HG03108 (cell line): ENCODE data around the gene ATP9B.

ENCODE experiments used
- ATAC-seq: cut with Tn5 transposase; IDR thresholded peaks from one replicate; pipeline ENCODE4 v1.9.1; 2021; ENCODE audit warnings: moderate library complexity; ENCODE audit not compliant: unreplicated experiment

The ATP9B gene

DNA sequence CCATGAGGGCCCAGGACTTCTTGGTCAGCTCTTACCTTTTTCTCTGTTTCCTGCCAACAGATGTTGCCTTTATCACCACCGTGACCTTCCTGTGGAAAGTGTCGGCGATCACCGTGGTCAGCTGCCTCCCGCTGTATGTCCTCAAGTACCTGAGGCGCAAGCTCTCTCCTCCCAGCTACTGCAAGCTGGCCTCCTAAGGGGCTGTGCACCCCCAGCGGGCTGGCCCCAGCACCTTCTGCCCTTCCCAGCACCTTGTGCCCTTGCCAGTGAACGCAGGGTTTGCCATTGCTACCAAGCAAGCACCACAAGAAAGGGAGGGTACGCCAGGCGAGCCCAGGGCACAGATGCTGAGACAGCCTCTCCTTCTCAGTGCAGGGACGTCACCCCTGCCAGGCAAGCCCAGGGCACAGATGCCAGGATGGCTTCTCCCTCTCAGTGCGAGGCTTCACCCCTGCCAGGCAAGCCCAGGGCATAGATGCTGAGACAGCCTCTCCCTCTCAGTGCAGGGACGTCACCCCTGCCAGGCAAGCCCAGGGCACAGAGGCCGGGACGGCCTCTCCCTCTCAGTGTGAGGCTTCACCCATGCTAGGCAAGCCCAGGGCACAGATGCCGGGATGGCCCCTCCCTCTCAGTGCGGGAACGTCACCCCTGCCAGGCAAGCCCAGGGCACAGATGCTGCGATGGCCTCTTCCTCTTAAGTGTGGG, 308.1 kb downstream of the ATP9B start:
- no peak for ATAC-seq

DNA sequence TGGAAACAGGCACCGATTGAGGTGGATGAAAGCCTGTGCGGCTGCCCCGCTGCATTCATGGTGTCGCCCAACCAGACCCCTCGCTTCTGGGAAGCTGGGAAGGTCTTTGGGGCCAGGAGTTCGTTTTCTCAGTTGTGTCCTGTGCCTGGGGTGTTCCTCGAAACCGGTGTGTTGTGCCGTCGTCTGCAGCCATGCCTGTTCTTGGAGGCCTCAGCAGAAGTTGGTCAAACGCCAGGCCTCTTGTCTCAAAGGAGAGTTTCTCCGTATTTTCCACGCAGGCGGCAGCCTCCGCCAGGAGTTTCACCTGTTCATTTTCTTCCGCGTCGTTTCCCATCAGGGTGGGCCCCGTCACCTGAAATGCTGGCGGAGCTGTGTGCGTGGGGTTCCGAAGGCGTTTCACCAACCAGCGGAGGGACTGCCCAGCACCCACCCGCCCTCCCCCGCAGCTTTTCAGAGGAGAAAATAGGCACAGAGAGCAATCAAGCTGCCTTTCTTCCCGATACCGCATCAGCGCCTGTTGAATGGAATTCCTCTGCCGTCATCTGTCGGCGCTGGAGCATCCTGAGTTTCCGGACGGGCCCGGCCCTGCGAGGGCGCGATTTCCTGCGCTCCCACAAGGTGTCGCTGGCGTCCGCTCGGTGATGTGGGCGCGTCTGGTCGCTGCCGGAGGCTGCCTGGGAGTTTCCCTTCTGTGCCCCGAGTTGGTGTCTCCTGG, 309.5 kb downstream of the ATP9B start:
- ATAC-seq = peak; percentile 59

DNA sequence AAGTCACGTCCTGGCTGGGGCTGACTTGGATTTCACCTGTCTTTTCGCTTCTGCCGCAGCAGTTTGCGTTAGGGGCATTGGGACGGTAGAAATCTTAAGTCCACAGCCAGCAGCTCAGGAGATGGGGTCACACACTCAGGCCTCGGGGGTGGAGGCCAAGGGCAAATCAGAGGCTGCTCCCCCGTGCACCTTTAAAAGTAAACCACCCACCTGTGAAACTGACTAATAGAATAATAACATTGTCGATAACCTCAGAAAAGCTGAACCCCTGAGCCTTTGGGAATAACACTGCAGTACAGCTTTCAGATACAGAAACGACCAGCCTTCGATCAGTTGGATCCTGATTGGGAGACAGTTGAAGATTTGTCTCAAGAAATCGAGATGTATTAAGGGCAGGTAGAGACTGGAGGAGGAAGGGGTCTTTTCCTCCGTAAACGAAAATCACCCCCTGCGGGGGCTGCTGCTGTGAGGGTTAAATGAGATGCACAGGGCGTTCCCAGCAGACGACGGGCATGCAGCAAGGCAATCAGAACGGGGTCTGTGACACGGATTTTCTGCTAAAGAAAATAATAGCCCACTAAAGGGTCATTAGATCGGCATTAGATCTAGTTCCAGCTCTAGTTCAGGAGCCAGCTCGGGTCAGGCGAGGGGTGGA, 310.2 kb downstream of the ATP9B start:
- no peak for ATAC-seq

DNA sequence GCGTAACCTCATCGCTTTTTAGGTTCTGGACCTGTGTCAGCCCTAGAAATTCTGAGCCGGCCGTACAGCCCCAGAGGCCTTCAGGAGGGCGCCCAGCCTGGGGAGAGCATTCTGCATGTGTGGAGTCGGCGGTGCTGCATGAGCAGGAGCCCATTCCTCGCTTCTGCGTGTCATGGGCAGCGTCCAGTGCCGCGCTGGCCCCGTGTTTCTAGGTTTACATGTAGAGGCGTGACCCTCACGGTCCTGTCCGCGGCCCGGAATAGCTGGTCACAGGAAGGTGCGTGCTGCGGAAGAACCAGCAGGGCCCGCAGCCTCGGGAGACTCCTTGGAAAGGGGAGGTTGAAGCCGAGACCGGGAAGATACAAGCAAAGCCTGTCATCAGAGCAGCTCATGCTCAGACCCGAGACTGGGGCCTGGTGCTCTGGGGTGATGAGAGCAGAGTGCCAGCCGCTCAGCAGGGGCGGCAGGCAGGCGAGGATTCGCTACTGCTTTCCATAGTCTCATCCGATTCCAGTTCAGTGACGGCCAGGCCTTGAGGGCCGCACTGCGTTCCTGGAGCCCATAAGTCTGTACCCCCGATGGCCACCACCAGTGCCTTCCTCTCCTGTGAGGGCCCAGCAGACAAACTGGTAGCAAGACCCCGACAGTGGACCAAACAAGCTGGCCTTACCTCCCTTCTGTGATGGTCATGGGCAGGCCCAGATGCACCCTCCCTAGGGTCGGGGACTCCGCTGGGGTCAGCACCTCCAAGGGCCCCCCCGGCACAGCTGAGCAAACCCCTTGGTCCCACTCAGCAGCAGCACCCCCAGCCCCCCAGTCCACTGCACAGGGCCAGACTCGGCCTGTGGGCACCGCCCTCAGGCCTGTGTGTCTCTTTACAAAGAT, 311.0 kb downstream of the ATP9B start:
- no peak for ATAC-seq

DNA sequence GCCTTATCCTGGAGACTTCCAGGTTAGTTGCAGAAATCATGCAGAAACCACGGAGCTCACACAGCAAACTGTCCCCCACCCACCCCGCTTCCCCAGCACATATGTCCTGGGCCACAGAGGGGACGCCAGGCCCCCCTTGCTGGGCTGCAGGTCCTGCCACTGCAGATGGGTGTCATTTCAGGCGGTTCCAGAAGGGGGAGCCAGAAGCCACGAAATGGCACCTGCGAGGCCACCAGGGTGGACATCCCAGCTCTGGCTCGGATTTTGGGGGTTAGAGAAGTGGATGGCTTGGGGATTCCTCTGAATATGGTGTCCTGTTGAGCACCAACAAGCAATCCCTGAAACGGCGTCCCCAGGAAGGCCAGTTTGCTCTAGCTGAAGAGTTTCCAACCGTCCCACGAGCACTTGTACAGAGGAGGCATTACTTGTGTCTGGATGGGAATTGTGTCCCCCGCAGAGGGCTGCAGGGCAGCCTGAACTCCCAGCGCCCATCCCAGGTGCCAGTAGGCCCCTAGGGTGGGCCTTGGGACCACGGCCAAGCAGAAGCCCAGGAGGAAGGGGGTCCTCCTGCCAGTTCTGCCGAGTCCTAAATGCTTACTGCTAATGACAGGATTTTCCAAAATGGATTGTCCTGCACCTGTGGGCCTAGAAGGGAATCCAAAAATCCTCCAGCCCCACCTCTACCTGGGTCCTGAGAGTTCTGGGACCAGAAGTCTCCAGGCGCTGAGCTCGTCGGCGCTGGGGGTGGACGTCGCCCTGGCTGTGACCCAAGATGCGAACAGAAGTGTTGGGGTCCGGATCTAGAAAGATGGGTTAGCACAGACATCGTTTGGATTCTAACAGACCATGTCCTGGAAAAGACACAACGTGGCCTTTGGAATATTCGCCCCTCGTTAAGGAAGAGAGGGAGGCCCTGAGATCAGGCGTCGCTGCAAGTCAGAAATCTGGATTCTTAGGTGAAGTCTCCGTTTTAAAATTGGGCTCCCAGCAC, 311.9 kb downstream of the ATP9B start:
- ATAC-seq = peak; percentile 38

DNA sequence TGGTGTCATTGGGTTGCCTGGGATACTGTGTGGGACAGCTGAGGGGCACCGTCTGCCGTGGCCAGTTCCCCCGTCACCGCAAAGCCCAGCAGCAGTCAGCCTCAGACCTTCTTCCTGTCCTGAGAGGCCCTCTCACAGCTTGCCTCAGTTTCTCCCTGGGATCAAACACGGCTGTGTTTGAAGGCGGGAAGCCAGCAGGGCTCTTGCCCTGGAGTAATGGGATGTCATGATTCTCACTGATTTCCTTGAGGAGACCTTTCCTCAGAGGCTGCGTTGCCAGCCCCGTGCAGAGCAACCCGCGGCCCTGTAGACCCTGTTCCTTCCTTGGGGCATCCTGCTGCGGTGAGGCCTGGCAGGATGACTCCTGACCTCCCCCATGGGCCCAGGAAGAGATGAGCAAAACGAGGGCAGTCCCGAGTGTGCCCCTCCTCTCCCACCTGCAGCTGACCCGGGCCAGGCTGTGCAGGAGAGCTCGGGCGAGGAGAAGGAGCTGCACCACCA, 312.7 kb downstream of the ATP9B start:
- no peak for ATAC-seq

DNA sequence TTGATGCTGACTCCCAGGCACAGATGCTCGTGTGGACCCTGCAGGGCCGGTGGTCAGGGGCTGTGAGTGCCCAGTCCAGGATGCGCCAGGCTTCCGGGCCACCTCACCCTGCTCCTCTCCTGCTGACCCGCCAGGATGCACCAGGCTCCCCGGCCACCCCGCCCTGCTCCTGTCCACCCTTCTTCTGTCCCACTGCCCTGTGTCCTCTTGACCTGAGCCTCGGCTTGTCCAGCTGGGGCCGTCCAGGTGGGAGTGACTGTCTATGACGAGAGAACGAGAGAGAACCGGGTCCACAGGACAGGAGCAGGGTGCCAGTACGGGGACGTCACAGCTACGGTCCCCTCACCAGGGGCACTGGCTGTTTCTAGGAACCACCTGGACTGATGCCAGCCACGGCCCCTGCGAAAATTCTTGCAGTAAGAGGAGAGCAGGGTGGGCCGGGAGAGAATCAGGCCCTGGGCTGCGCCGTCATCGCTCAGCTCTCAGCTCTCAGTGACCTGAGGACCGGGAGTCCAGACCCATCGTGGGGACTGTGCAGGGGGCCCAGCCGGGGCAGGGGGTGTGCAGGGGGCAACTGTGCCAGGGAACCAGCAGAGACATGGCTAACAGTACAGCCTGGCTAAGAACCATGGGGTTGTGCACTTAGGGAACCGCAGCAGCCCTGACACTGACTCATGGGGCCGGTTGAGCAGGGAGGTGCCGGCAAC, 313.6 kb downstream of the ATP9B start:
- ATAC-seq = no peak

DNA sequence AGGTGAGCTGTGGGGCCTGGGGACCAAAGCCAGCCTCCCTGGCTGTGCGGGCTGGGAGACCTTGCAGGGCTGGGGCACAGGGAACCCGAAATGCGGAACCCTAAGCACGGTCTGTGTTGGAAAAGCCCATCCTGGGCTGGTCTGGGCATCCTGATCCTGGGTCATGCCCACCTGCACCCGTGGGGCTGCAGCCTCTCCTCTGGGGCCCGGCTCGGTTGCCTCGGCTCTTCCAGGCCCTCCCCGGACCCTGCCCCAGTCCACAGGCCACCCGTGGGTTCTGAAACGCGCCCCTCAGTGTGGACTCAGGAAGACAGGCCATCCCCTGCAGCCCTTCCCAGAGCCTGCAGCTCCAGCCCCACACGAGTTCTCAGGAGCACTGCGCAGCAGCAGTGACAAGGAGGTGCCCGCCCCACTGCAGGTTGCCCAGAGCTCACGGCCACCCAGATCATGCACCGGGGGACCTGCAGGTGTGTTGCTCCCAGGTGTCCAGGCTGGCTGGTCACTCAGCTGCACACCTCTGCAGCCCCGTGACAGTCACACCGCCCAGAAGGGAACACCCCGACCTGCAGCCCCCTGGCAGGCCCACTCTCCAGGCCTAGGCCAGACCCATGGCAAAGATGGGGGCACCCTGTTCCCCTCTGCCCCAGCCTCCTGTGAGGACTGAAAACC, 314.3 kb downstream of the ATP9B start:
- ATAC-seq = no peak

DNA sequence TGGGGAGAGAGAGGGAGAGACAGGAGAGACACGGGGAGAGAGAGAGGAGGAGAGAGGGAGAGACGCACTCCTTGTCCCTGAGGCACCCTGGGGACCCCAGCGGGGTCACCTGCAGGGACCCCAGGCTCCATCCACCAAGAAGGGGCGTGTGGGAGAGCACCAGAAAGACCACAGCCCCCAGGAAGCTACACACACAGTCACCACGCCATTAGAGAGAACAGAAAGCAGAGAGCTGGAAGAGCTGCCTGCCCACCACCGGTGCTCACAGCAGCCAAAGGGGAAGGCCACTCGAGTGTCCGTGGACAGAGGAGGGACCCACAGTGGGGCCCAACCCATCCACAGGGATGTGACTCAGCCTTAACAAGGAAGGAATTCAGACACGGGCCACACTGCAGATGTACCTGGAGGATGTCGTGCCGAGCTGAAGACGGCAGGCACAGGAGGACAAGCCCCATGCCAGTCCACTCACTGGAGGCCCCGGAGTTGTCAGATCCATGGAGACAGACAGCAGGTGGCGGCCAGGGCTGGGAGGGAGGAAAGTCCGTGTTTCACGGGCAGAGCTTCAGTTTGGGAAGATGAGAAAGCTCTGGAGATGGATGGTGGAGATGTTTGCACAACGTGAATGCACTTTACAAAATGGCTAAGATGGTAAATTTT, 315.1 kb downstream of the ATP9B start:
- no peak for ATAC-seq

DNA sequence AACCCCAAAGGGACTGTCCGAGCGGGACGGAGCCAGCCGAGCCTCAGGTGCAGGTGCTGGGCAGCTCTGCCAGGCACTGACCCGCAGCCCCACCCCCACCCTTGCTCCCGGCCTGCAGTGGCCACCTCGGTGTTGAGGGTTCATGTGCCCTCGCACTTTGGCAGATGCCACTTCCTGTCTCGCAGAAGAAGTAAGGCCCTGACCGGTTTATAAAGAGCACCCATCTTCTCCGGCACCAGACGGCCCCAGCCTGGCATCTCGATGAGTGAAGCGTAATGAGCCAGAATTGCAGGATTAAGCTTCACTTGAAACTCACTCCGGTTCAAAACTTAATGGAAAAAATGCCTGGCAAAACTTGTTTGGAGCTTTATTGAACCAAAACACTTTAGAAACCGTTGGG, 315.6 kb downstream of the ATP9B start:
- no peak for ATAC-seq

DNA sequence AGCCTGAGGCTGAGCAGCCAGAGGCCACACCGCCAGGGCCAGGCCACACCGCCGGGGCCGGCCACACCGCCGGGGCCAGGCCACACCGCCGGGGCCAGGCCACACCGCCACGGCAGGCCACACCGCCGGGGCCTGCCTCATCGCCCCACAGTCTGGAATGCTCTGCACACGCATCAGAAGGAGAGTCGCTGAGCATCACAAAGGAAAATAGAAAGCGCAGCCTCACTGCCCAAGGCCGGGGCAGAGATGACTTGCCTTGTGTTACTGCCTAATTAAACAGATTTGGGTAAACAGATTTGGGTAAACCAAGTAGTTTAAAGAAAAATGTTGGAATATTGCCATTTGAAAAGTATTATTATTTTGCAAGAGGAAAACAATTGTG, 316.1 kb downstream of the ATP9B start:
- no peak for ATAC-seq

DNA sequence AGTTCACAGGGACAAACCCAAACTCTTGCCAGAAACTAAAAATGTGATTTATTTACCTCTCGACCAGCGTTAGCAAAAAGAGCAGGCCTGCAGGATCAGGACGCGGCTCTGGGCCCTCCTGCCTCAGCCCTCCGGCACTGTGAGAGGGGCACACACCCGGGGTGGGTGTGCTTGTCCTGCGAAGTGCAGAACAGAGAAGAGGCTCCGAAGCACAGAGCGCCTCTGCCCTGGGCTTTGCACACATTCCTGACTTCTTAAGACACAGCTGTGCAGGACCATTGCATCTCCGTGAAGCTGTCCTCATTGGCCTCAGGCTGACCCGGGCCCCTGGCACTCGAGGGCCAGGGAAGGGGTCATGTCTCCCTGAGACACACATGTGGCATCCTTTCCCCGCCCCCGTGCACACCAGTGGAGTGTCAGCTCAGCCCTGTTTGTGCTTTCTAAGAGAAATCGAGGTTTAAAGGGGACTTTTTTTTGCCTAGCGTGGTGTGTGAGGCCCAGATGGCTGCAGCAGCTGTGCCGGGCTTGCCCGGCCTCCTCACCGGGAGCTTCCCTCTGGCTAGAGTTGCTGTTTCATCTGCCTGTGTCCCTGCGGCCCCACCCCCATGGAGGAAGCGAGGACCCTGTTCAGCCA, 316.6 kb downstream of the ATP9B start:
- no peak for ATAC-seq

DNA sequence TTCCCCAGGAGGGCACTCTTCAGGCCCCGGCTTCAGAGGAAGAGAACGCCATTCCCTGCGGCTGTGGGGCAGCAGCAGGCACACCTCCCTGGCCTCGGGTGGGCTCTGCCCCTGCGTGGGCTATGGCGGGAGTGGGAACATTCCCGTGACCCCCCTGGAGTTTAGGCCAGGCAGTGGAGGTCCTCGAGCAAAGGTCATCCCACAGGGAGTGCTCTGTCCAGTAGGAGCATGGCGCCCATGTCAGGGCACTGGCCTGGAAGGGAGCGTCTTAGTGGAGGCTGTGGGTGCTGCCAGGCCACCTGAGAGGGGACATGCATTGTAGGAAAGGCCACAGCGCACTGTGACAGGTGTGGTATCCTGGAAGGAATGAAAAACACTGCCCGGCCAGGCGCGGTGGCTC, 317.4 kb downstream of the ATP9B start:
- no peak for ATAC-seq

DNA sequence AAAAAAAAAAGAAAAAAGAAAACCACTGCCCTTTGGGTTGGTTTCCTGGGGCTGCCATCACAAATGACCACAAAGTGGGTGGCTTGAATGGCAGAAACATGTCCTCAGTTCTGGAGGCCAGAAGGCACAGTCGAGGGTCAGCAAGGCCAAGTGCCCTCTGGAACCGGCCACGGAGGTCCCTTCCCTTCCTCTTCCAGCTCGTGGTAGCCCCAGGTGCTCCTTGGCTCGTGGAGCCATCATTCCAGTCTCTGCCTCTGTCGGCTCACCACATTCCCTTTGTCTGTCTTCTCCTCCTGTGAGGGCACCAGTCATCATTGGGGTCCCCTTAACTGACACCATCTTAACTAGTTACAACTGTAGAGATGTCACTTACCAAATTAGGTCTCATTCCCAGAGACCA, 318.0 kb downstream of the ATP9B start:
- ATAC-seq = no peak

DNA sequence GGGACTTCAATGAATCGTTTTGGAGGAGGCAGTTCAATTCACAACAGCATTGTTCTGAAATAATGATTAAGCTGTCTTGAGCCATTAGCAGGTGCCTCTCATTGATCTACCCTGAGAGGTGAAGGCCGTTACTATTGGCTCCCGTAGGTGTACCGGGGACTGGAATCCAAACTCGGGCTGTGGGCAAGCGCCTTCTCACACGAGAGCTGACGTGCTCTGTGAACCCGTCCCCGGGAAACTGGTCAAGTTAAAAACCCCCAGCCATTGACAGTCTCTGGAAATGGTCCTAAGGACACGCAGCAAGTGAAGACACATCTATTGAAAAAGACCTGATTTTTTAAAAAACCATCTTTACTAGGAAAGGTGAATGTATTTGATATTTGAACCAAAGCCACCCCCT, 318.4 kb downstream of the ATP9B start:
- ATAC-seq = no peak

DNA sequence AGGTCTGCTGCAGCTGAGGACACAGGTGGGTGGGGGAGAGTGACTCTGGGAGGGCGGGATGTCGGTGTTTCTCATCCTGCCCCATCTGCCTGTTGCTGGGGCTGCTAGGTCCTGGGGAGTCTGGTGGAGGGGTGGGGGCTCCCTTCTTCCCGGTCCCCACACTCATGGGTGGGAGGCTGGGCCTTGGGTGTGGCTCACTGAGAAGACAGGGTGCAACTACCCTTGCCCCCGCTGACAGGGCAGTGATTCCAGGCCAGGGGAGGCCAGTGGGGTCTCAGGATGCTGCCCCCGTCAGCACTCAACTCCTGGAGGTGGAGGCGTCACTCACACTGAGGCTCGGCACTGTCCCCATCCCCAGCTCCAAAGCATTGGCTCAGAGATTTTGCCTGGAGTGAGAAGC, 318.8 kb downstream of the ATP9B start:
- no peak for ATAC-seq

DNA sequence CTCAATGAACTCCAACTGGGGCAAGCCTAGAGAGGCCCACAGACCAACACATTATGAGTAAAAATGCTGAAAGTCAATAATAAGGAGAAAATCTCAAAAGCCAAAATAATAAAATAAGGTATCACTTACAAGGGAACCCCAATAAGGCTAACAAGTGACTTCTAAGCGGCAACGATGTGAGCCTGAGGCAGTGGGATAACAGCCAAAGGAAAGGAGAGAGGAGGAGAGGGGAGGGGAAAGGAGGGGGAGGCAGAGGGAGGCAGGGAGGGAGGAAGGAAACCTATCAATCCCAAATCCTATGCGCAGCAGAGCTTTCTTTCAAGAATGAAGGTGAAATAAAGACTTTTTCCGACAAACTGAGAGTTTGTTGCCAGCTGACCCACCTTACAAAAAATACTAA, 320.5 kb downstream of the ATP9B start:
- no peak for ATAC-seq

DNA sequence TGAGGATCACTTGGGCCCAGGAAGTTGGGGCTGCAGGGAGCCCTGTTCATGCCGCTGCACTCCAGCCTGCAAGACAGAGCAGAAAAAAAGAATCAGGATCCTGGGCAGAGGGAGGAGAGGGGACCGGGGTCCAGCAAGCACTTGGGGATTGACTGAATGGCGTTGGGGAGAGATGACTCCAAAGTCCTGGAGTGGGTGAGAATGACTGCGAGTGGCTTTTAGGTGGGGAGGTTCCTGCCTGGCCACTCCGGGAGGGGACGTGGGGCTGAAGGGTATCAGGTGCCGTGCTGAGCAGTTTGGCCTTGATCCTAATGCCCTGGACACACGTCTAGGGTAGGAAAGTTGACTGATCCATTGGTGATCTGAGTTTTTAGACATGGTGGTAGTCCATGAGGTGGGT, 323.0 kb downstream of the ATP9B start:
- ATAC-seq = no peak
